Uterus (tissue), 4 donors: Measurements from ENCODE around the gene C5AR1. TPM values are rescaled to one million over a fixed set of nuclear protein-coding genes. Genes with fewer than 3 reads are reported as not detected.

Experiments
- DNase-seq, 2 donors: peaks; one replicate each; pipeline ENCODE4 v3.0.0-alpha.2; 2019 to 2020
- H3K27ac ChIP-seq, 2 donors: fragments of 200-600 bp; sonication (generic); 1 replicate in 1 of 2; 2 replicates in 1 of 2; pipeline ENCODE4 v1.5.1; 2016 to 2018
- H3K27me3 ChIP-seq, 2 donors: fragments of 200-600 bp; sonication (generic); one replicate each; pipeline ENCODE4 v1.5.1; 2018 to 2019; ENCODE audit warnings: control low read depth in 1 of 2
- H3K36me3 ChIP-seq, 2 donors: fragments of 200-600 bp; sonication (generic); one replicate each; pipeline ENCODE4 v1.5.1; 2019; ENCODE audit warnings: control low read depth in 1 of 2
- H3K4me1 ChIP-seq, 2 donors: fragments of 200-600 bp; sonication (generic); one replicate each; pipeline ENCODE4 v1.5.1; 2018 to 2019; ENCODE audit warnings: control low read depth in 1 of 2
- H3K4me3 ChIP-seq, 2 donors: fragments of 200-600 bp; sonication (generic); 1 replicate in 1 of 2; 2 replicates in 1 of 2; pipeline ENCODE4 v1.5.1; 2018 to 2019; ENCODE audit warnings: mild to moderate bottlenecking in 1 of 2
- H3K9me3 ChIP-seq, 2 donors: fragments of 200-600 bp; sonication (generic); one replicate each; pipeline ENCODE4 v1.5.1; 2019; ENCODE audit warnings: control low read depth in 1 of 2
- POLR2A ChIP-seq, 2 donors: fragments of 450-650 bp; IDR thresholded peaks; one replicate each; pipeline ENCODE4 v1.6.1; 2016; ENCODE audit warnings: antibody characterized with exemption in 2 of 2, mild to moderate bottlenecking in 1 of 2, moderate library complexity in 1 of 2
- intact Hi-C: fragments of 100-400 bp; cut with DNase I; formaldehyde crosslinking; loops from one replicate; pipeline ENCODE4 v1.15.1; 2023; ENCODE audit warnings: low total_unique reads
- total RNA-seq, 4 donors: library from RNA; depleted of rRNA in 3 of 4; stranded (reverse); fragments of >200 nt in 3 of 4; gene quantifications; one replicate each; pipeline versions ENCODE4 v1.1.0 to v1.2.4, GENCODE V29; 2014 to 2023
- TF ChIP-seq, protein P1 (sequence below), 4 experiments: fragments of 200-600 bp in 2 of 4; fragments of 450-650 bp in 2 of 4; sonication (generic) in 2 of 4; IDR thresholded peaks; one replicate each; pipeline ENCODE4 v1.5.1; 2016 to 2019; ENCODE audit warnings: antibody characterized with exemption in 4 of 4, mild to moderate bottlenecking in 2 of 4, moderate library complexity in 1 of 4
- donor health status: DM: yes; HTN: yes; CAD: no.

The C5AR1 gene
- total RNA-seq, 4 donors from 2014 or later = 0.51 to 8.0 (median 2.9) TPM

DNA sequence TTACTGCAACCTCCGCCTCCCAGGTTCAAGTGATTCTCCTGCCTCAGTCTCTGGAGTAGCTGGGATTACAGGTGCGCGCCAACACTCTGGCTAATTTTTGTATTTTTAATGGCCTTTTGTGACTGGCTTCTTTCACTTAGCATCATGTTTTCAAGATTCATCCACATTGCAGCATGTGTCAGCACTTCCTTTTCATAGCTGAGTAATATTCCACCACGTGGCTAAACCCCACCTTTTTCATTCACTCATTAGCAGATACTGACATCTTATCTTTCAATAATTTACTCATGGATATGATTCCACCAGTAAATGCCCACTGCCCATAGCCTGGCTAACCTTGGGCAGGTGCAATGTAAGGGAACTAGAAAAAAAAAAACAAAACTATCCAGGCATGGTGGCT is 6.9 kb downstream of the C5AR1 start:
- no peak for DNase-seq
- no peak overlapping the region for H3K4me3 ChIP-seq
- no peaks in the 10 kb centered on the region for H3K4me1 ChIP-seq
- H3K27ac ChIP-seq = no peak overlapping the region
- intact Hi-C loops = no loop called here
- no peaks in the 10 kb centered on the region for H3K27me3 ChIP-seq
- no peaks in the 10 kb centered on the region for H3K36me3 ChIP-seq
- no peak for TF ChIP-seq POLR2A (IDR thresholded peaks at IDR 0.05)
- TF ChIP-seq, protein P1, sequence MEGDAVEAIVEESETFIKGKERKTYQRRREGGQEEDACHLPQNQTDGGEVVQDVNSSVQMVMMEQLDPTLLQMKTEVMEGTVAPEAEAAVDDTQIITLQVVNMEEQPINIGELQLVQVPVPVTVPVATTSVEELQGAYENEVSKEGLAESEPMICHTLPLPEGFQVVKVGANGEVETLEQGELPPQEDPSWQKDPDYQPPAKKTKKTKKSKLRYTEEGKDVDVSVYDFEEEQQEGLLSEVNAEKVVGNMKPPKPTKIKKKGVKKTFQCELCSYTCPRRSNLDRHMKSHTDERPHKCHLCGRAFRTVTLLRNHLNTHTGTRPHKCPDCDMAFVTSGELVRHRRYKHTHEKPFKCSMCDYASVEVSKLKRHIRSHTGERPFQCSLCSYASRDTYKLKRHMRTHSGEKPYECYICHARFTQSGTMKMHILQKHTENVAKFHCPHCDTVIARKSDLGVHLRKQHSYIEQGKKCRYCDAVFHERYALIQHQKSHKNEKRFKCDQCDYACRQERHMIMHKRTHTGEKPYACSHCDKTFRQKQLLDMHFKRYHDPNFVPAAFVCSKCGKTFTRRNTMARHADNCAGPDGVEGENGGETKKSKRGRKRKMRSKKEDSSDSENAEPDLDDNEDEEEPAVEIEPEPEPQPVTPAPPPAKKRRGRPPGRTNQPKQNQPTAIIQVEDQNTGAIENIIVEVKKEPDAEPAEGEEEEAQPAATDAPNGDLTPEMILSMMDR (IDR thresholded peaks at IDR 0.05) = no peak
- H3K9me3 ChIP-seq = no peaks in the 10 kb centered on the region

DNA sequence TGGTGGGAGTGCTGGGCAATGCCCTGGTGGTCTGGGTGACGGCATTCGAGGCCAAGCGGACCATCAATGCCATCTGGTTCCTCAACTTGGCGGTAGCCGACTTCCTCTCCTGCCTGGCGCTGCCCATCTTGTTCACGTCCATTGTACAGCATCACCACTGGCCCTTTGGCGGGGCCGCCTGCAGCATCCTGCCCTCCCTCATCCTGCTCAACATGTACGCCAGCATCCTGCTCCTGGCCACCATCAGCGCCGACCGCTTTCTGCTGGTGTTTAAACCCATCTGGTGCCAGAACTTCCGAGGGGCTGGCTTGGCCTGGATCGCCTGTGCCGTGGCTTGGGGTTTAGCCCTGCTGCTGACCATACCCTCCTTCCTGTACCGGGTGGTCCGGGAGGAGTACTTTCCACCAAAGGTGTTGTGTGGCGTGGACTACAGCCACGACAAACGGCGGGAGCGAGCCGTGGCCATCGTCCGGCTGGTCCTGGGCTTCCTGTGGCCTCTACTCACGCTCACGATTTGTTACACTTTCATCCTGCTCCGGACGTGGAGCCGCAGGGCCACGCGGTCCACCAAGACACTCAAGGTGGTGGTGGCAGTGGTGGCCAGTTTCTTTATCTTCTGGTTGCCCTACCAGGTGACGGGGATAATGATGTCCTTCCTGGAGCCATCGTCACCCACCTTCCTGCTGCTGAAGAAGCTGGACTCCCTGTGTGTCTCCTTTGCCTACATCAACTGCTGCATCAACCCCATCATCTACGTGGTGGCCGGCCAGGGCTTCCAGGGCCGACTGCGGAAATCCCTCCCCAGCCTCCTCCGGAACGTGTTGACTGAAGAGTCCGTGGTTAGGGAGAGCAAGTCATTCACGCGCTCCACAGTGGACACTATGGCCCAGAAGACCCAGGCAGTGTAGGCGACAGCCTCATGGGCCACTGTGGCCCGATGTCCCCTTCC is 10.5 kb downstream of the C5AR1 start:
- H3K4me1 ChIP-seq = no peaks in the 10 kb centered on the region
- H3K27me3 ChIP-seq = no peaks in the 10 kb centered on the region
- no peak for DNase-seq
- H3K9me3 ChIP-seq = no peaks in the 10 kb centered on the region
- H3K36me3 ChIP-seq = no peaks in the 10 kb centered on the region
- H3K4me3 ChIP-seq = no peak overlapping the region
- H3K27ac ChIP-seq = no peak overlapping the region
- intact Hi-C loops = no loop called here
- TF ChIP-seq POLR2A (IDR thresholded peaks at IDR 0.05) = no peak
- TF ChIP-seq, protein P1 (IDR thresholded peaks at IDR 0.05) = no peak

DNA sequence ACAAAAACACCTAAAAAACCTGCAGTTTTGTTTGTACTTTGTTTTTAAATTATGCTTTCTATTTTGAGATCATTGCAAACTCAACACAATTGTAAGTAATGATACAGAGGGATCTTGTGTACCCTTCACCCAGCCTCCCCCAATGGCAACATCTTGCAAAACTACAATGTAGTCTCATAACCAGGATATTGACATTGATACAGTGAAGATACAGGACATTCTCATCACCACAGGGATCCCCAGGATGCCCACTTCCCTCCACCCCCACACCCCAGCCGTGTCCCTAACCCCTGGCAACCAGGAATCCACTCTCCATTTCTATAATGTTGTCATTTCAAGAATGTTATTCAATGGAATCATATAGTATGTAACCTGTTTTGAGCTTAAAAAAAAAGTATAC is 12.0 kb downstream of the C5AR1 start:
- Histone ChIP-seq H3K9me3 (no peaks in the 10 kb centered on the region), H3K4me1 (no peaks in the 10 kb centered on the region), H3K36me3 (no peaks in the 10 kb centered on the region), H3K4me3 (no peak overlapping the region), H3K27ac (no peak overlapping the region), H3K27me3 (no peaks in the 10 kb centered on the region)
- TF ChIP-seq, protein P1 (IDR thresholded peaks at IDR 0.05) = no peak
- no peak for TF ChIP-seq POLR2A (IDR thresholded peaks at IDR 0.05)
- no peak for DNase-seq
- intact Hi-C loops = no loop called here

DNA sequence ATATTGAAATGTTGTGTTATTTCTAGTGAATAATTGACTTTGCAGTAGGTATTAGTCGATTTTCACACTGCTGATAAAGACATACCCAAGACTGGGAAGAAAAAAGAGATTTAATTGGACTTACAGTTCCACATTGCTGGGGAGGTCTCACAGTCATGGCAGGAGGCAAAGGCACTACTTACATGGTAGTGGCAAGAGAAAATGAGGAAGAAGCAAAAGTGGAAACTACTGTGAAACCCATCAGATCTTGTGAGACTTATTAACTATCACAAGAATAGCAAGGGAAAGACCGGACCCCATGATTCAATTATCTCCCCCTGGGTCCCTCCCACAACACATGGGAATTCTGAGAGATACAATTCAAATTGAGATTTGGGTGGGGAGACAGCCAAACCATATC is 12.4 kb downstream of the C5AR1 start:
- TF ChIP-seq, protein P1 (IDR thresholded peaks at IDR 0.05) = no peak
- no peak for TF ChIP-seq POLR2A (IDR thresholded peaks at IDR 0.05)
- intact Hi-C loops = no loop called here
- no peaks in the 10 kb centered on the region for H3K36me3 ChIP-seq
- DNase-seq = no peak
- H3K4me1 ChIP-seq = no peaks in the 10 kb centered on the region
- no peaks in the 10 kb centered on the region for H3K27me3 ChIP-seq
- H3K9me3 ChIP-seq = no peaks in the 10 kb centered on the region
- no peak overlapping the region for H3K27ac ChIP-seq
- H3K4me3 ChIP-seq = no peak overlapping the region

DNA sequence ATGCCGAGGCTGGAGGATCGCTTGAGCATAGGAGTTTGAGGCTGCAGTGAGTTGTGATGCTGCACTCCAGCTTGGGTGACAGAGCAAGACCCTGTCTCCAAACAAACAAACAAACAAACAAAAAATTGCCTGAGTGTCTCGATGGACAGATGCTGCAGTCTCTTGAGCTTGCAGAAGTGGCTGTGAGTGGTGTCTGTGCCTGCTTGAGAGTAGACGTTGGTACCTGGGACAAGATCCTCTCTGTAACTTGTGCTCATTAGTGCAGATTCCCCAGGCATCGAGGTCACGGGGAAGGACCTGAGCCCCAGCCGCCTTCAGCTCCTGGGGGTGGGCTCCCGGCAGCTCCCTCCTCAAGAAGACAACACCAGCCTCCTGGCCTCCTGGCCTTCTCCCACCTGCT is 13.7 kb downstream of the C5AR1 start:
- intact Hi-C loops = no loop called here
- Histone ChIP-seq H3K36me3 (no peaks in the 10 kb centered on the region), H3K4me3 (no peak overlapping the region), H3K9me3 (no peaks in the 10 kb centered on the region), H3K27ac (no peak overlapping the region), H3K27me3 (no peaks in the 10 kb centered on the region), H3K4me1 (no peaks in the 10 kb centered on the region)
- TF ChIP-seq, protein P1 (IDR thresholded peaks at IDR 0.05) = no peak
- no peak for TF ChIP-seq POLR2A (IDR thresholded peaks at IDR 0.05)
- no peak for DNase-seq
